ES-I3 (cell line): ENCODE data around the gene ETFB.

Experiments
- H3K36me3 ChIP-seq: 2 replicates; pipeline ENCODE4 v1.6.1; 2013; ENCODE audit warnings: mild to moderate bottlenecking, low read length, control low read depth, moderate library complexity; ENCODE audit not compliant: insufficient read depth
- H3K4me1 ChIP-seq: 2 replicates; pipeline ENCODE4 v1.6.1; 2013; ENCODE audit warnings: mild to moderate bottlenecking, control low read depth, low read length; ENCODE audit not compliant: insufficient read depth
- H3K9ac ChIP-seq: 2 replicates; pipeline ENCODE4 v1.6.1; 2013; ENCODE audit warnings: low read depth, mild to moderate bottlenecking, low read length, moderate library complexity
- H3K9me3 ChIP-seq: 2 replicates; pipeline ENCODE4 v1.6.1; 2013; ENCODE audit warnings: mild to moderate bottlenecking, low read length, moderate library complexity; ENCODE audit not compliant: control insufficient read depth, insufficient read depth

The ETFB gene

GRCh38 chr19:51320280-51320657 lies 45.9 kb downstream of the ETFB start:
- Histone ChIP-seq H3K9me3 (no peaks in the 10 kb centered on the region), H3K36me3 (no peaks in the 10 kb centered on the region), H3K4me1 (no peaks in the 10 kb centered on the region), H3K9ac (no peak overlapping the region)

GRCh38 chr19:51319649-51320279 lies 46.4 kb downstream of the ETFB start:
- Histone ChIP-seq H3K9me3 (peaks cover 1% of the 10 kb centered on the region; the same call in 1 of the 2 replicates), H3K4me1 (no peaks in the 10 kb centered on the region), H3K9ac (no peak overlapping the region), H3K36me3 (no peaks in the 10 kb centered on the region)

DNA sequence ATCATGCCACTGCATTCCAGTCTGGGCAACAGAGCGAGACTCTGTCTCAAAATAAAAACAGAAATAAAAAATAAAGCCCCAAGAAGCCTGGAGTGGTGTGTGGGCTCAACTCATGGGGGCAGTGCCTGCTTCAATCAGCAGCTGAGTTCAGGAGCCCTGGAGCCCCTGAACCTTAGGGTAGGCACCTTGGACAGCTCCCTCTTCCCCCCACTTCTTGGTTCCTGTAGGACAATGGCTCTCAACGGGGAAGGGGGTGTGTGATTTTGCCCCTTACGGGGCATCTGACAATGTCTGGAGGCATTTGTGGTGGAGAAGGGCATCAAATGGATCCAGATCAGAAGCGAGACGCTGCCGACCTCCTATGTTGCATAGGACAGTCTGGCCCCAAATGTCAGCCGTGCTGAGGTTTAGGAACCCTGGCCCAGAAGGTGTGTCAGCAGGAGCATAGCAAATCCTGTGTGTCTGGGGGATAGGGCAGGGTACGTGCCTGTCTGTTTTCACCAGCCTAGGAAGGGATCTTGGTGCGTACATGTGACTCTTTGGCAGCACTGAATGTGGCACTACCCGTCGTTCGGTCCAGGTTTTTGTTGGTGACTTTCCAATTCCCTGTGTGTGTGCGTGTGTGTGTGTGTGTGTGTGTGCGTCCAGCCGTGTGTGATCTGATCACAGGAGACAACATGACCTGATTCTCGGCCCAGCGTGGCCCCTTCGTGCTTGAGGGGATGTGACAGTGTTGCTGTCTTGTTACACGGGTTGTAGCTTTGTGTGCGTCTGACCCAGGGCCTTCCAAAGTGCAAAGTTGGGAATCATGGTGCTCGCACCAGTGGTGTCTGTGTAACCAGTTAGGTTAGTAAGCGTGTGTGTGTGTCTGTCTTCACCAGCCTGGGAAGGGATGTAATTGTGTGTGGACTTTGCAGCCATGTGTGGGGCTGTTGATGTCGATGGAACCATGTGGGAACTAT lies 47.2 kb downstream of the ETFB start:
- Histone ChIP-seq H3K36me3 (no peaks in the 10 kb centered on the region), H3K4me1 (no peaks in the 10 kb centered on the region), H3K9me3 (peaks cover 5% of the 10 kb centered on the region), H3K9ac (no peak overlapping the region)

- no peaks in the 10 kb centered on the region for H3K4me1 ChIP-seq
Observed at GRCh38 chr19:51317968-51318367, 48.2 kb downstream of the ETFB start.

DNA sequence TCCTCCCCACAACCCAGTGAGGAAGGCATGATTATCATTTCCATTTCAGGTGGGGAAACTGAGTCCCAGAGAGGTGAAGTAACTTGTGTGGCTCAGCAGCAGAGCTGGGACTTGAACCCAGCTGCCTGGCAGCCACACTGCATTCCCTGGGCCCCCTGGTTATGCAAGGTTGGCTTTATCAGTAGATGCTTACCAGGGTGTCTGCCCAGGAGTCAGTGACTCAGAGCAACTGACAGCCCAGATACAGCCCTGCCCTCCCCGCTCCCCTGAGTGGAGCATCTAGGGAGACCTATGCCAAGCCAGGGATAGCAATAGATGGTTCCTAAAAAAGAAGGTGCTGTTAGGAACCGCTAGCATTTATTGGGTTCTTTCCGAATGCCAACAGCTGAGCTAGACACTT lies 48.8 kb downstream of the ETFB start:
- Histone ChIP-seq H3K9me3 (peaks cover 5% of the 10 kb centered on the region), H3K9ac (no peak overlapping the region), H3K4me1 (no peaks in the 10 kb centered on the region), H3K36me3 (no peaks in the 10 kb centered on the region)

More at GRCh38 chr19:51317968-51318367, 48.2 kb downstream of the ETFB start:
- peaks cover 5% of the 10 kb centered on the region for H3K9me3 ChIP-seq
- H3K36me3 ChIP-seq, result no peaks in the 10 kb centered on the region
- no peak overlapping the region for H3K9ac ChIP-seq

DNA sequence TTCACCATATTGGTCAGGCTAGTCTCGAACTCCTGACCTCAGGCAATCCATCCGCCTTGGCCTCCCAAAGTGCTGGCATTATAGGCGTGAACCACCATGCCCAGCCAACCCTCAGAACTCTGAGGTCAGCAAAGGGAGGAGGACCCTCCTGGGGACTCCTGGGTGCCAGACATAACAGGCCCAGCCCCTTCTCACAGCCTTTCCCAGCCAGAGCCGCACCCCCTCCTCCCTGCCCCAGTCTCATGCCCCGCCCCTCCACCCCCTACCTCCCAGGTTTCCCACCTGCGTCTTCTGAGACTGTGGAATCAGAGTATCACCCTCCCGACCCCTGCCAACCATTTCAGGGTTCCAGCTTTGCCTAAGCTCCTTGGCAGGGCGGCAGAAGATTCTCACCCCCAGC lies 49.5 kb downstream of the ETFB start:
- Histone ChIP-seq H3K4me1 (no peaks in the 10 kb centered on the region), H3K36me3 (no peaks in the 10 kb centered on the region), H3K9me3 (peaks cover 5% of the 10 kb centered on the region), H3K9ac (no peak overlapping the region)

DNA sequence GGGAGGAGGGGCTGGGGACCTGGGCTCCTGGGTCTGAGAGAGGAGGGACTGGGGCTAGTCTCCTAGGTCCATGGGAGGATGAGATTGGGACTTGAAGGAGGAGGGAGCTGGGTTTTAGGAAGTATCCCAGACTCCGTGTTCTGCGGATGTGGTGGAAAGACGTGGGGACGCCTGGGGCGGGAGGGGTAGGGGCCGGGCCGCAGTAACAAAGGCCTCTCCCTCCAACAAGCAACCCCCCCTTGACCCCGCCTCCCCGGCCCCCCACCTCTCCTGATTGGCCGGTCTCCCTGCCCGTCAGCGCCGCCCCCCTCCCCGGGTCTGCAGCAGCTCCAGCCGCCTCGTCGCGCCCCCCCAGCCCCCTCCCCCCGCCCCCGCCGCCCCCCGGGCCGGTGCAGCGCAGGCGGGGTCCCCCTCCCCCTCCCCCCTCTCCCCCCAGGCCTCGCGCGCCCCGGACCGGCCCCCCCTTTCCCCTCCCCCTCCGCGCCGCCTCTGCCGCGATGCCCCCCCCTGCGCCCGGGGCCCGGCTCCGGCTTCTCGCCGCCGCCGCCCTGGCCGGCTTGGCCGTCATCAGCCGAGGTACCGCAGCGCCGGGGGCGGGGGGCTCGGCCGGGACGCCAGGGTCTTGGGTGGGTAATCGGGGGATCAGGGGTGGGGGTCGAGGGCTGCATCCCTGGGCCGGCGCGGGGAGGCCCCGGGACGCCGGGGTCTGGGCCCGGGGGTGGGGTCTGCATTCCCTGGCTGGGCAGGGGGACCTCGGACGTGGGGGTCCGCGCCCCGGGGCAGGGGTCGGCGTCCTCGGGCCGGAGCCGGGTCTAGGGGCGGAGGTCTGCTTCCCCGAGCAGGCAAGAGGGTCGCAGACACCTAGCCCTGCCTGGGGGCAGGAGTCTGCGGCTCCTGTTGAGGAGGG lies 54.6 kb downstream of the ETFB start, which contains the start of gene IGLON5:
Gene IGLON5, plus strand, starts transcription at position 294 of the 907 bp plus-strand sequence. Its CDS starts 204 bp downstream, at position 498.
- Histone ChIP-seq H3K4me1 (peaks cover 5% of the 10 kb centered on the region), H3K9ac (peak within 1 kb of the TSS; percentile 47), H3K36me3 (no peaks in the 10 kb centered on the region), H3K9me3 (peaks cover 5% of the 10 kb centered on the region)

DNA sequence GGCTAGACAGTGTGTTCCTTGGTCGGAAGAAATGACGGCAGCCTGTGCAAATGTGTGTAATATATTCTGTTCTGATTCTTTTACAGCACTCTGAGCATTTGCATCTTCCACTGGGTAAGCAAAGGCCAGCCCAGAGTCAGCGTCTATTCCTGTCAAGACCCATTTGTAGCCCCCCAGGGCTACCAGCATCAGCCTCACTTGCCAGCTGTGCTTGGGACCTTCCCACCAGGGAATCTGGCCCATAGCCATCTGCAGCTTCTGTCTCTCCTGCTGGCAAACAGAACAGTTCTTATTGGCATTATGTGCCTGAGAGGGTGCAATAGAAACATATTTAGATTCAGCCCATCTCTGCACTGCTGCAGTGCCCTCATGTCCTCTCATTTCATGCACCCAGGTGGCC lies 60.7 kb downstream of the ETFB start:
- no peak overlapping the region for H3K9ac ChIP-seq
- H3K9me3 ChIP-seq, result no peaks in the 10 kb centered on the region
- H3K4me1 ChIP-seq, result peaks cover 5% of the 10 kb centered on the region
- no peaks in the 10 kb centered on the region for H3K36me3 ChIP-seq

- H3K4me1 ChIP-seq, result peaks cover under 1% of the 10 kb centered on the region; the same call in 1 of the 2 replicates
- H3K36me3 ChIP-seq, result no peaks in the 10 kb centered on the region
- H3K9ac ChIP-seq, result no peak overlapping the region
- H3K9me3 ChIP-seq, result no peaks in the 10 kb centered on the region
Observed at GRCh38 chr19:51301266-51301665, 64.9 kb downstream of the ETFB start.

DNA sequence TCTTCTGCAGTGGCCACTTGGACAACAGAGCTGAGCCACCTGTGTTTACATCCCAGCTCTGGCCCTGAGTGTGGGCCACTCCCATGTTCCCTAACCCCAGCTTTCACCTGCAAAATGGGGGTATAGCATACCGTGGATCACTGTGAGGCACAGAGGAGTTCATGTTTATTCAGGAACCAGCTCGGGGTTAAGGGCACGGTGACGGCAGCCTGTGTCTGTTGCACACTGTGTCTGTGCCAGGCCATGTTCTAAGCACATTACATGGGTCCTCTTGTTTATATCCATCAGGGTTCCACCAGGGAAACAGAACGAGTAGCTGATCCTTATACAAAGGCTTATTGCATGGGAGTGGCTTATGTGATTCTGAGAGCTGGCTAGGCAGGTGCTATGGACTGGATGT lies 68.8 kb downstream of the ETFB start:
- no peaks in the 10 kb centered on the region for H3K36me3 ChIP-seq
- H3K4me1 ChIP-seq, result peaks cover 25% of the 10 kb centered on the region
- H3K9ac ChIP-seq, result no peak overlapping the region
- H3K9me3 ChIP-seq, result no peaks in the 10 kb centered on the region

DNA sequence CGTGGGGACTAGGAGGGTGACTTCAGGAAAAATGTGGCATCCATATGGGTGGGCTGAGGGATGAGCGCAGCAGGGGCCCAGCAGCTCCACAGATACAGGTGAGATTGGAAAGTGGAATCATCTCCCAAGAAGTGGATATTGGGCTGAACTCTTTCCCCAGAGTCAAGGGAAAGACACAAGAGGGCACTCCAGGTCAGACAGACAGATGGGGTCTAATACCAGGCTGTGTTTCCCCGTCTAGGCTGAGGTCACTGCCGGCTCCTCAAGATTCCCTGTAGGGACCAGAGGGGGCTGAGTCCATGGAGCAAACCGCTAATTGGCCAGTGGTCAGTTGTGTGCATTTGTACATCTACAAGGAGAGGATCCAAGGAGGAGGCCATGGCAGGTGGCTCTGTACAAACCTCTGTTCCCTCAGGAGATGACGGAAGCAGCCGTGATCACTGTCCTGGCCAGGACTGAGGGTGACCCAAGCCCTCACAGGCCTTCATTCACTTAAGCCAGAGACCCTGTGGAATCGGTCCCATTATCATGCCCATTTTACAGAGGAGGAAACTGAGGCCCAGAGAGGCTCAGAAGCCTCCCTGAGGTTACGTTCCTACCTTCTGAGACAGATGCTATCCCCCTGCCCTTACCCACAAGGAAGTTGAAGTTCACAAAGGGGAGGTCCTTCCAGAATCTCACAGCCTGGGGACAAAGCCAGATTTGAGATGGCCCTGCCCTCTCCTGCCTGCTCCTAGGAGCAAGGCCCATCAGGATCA lies 69.7 kb downstream of the ETFB start:
- Histone ChIP-seq H3K36me3 (no peaks in the 10 kb centered on the region), H3K9ac (no peak overlapping the region), H3K4me1 (peaks cover 30% of the 10 kb centered on the region), H3K9me3 (no peaks in the 10 kb centered on the region; the same call in 1 of the 2 replicates)

DNA sequence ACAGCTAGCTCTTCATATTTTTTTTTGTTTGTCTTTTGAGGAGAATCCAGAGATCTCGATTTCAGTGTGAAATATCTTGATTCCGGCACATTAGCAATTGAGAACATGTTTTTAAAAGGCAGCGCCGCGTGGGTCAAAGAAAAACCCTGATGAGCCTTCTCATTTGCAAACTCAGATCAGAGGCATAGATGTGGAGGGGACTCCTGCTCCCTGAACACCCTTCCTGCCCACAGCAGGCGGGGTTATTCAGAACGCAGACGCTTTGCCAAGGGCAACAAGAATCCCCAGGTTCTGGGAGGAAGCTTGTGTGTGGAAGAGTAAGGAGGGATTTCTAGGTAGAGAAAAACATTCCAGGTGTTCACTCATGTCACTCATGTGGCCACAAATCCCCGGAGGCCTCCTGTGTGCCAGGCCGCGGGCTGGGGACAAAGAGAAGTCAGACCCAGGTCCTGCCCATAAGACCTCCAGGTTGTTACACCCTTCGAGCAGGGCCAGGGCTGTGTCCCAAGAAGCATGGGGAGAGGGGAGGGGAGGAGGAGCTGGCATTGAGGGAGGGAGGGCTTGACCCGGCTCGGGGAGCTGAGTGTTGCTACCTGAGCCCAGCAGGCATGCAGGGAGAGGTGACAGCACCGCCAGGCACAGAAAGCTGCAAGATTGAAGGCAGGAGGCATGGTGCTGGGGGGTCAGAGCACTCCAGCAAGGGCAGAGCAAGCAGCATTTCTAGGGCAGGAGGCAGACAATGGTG lies 70.6 kb downstream of the ETFB start:
- Histone ChIP-seq H3K36me3 (no peaks in the 10 kb centered on the region), H3K9me3 (no peaks in the 10 kb centered on the region; the same call in 1 of the 2 replicates), H3K4me1 (peaks cover 30% of the 10 kb centered on the region), H3K9ac (peak overlapping the region; percentile 35)
